GM19452 (cell line): ENCODE results near the gene VWDE.
A peak's percentile ranks its signal among the peaks of the same experiment; 100 is the strongest.
"Not testable (repeated sequence)": the region's sequence is repeated elsewhere in the genome, so short reads cannot be mapped to it uniquely, and the experiment has no call there.

ENCODE experiments used
- ATAC-seq: cut with Tn5 transposase; IDR thresholded peaks from one replicate; pipeline ENCODE4 v1.9.1; 2021; ENCODE audit not compliant: unreplicated experiment

Gene VWDE

GRCh38 chr7:12402365-12402725, 1.3 kb downstream of the VWDE start:
- ATAC-seq = no peak

- no peak for ATAC-seq
Measured at GRCh38 chr7:12401538-12402364, 1.9 kb downstream of the VWDE start.

DNA sequence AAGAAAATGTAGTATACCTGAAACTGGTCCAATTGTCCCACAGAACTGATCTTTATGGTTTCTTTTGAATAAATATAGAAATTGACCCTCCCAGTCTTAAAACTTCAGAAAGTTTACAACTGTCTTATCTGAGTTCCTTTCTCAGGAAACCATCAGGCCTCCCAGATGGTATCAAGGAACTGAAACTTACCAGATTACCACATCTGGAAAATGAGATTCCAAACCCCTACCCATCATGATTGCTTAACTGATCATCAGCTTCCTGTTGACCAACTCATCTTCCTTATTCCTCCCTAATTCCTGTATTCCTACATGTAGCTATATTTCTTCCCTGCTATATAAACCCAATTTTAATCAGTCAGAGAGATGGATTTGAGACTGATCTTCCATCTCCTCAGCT, 5.5 kb downstream of the VWDE start:
- ATAC-seq = no peak

- no peak for ATAC-seq
Measured at GRCh38 chr7:12397671-12398070, 6.0 kb downstream of the VWDE start.

- not testable (repeated sequence) for ATAC-seq
Measured at GRCh38 chr7:12396670-12397069, 7.0 kb downstream of the VWDE start.

GRCh38 chr7:12391922-12392615, 11.6 kb downstream of the VWDE start:
- ATAC-seq = no peak

DNA sequence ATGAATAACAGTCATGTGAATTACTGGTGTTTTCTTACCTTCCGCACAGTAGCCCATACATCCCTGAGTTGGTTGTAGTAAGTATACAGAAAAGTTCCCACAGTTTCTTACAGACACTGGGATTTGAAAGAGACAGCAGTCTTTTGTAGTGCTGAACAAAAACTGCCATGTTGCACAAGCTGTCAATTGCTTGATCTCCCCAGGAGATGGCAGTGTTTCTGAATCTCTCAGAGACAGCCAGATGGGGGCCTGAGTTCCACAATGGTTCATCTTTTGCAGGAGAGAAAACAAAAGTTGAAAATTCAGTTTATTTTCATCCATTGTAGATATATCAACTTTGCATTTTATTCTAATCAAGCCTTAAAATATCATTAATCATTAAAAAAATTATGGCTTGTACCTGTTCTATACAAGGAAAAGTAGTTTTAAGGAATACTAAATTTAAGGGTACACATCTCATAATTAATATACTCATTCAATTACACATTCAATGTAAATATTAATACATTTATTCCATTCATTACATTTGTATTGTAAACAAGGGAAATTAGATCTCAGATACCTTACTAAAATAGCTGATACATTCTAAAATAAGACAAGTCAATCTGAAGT, 14.5 kb downstream of the VWDE start:
- peak; percentile 91 for ATAC-seq

DNA sequence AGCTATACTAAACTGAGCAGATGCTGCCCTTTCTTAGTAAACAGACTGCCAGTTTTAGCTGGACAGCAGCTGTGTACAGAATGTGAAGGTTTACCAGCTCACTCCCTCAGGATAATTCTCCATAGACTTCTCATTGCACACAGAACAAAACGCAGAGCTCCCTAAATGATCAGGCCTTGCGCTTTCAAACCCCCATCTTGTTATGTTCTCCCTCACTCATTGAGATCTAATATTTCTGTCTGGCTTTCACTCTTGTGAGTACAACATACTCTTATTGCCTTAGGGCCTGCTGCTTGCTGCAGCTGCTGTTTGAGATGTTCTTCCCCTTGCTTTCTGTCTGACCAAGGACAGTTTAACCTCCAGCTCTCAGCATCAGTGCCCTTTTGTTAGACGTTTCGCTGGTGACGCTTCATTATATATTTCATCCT, 17.3 kb downstream of the VWDE start:
- ATAC-seq = no peak

- no peak for ATAC-seq
Measured at GRCh38 chr7:12385364-12385786, 18.3 kb downstream of the VWDE start.

- ATAC-seq = no peak
Measured at GRCh38 chr7:12383377-12383776, 20.3 kb downstream of the VWDE start.

DNA sequence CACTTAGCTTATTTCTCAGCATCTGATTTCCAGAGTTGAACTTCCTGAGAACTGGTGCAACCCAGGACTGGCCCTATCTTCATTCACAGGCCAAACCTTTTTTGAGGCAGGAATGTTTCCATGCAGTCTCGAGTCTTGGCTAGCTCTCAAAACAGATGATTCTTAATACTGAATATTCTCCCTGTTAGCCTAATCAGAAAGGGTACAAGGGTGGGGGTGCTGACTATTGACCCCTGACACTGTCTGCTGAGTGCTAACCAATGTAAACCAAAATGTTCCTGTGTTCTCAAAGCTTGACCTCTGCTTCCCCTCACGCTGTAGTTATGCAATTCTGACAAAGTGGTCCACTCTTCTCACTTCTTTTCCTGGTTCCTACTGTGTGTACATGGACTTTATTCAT, 25.3 kb downstream of the VWDE start:
- ATAC-seq = no peak

GRCh38 chr7:12377406-12377805, 26.3 kb downstream of the VWDE start:
- ATAC-seq = no peak

DNA sequence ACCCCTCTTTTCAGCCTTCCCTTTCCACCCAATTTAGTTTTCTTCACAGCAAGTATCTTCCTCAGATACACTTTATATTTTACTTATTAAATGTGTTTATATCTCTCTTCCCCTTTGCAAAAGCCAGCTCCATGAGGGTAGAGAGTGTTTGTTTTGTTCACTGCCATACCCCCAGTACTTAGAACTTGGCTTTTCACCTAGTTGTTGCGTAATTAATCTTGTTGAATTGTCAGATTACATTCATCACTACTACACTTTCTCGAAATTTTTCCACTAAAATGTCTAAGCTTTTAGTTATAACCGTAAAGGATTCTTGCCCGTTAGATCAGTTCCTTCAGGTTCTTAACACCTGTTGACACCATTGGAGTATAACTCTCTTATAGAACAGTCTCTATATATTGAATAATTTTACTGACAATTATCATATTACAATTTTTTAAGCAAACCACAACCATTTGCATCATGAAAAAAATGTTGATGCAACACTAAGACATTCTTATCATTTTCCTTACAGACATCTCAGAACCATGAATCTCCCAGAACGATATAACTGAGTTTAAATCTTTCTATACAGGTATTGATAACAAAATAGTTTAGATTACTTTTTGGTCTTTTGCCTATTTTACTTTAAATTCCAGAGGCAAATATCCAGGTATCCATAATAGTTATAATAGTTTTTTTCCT, 29.9 kb downstream of the VWDE start:
- no peak for ATAC-seq

GRCh38 chr7:12370249-12370648, 33.4 kb downstream of the VWDE start:
- no peak for ATAC-seq

GRCh38 chr7:12369756-12370155, 33.9 kb downstream of the VWDE start:
- no peak for ATAC-seq

DNA sequence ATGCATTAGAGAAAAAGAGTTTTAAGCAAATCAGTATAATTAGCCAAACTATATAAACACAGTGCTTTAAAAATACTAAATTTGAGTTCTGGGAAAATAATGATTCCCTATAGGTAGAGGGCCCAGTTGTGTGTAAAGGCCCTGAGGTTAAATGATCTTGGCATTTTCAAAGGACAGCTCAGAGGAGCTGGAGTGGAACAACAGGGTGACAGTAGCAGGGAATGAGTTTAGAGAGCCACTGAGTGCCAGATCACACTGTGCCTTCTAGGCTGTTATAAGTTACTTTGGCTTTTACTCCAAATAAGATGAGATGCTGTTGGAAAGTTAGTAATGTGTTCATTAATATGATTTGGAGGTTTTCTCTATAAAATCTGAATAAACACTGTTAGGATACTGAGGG, 34.6 kb downstream of the VWDE start:
- ATAC-seq = no peak

GRCh38 chr7:12360948-12361347, 42.7 kb downstream of the VWDE start:
- ATAC-seq = no peak

DNA sequence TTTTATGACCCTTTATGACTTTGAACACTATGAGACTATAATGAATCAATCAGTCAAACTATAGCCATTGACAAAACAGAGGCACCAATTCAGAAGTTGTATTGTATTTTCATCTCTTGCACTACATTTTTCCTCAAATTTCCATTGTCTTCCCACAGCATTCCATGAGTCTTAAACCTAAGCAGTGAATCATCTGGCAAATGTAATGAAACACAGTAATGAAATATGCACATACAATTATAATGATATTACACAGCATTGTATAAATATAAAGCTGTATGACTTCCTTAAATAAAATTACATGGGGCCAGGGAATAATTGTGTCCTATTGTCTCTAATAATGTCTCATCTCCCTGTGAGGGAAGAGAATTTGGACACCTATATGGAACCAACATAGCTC, 45.0 kb downstream of the VWDE start:
- no peak for ATAC-seq

DNA sequence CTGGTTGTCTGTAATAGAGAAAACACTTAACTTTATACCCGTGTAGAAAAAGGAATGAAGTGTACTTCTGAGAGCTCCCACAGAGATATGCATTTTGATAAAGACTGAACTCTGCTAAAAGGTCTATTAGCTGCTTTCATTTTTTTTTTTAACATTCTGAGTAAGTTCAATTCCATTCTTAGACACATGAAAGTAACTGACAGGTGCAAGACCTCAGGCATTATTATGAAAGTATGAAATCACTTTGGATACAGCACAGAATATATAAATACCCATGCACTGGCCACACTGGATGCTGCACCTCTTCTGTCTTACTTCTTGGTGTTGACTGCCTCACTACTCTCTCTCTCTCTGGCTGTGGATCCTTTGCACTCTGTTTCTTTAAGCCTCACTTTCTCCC, 46.2 kb downstream of the VWDE start:
- no peak for ATAC-seq

DNA sequence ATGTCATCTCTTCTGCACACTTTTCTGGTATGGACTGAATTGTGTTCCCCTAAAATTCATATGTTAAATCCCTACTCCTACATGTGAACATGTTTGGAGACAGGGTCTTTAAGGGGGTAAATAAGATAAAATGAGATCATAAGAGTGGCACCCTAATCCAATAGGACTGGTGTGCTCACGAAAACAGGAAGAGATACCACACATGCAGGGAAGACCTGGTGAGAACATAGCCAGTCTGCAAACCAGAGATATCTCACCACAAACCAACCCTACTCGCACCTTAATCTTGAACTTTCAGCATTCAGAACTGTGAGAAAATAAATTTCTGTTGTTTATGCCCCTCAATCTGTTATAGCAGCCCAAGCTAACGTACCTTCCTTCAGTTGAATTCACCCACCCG, 51.8 kb downstream of the VWDE start:
- no peak for ATAC-seq

GRCh38 chr7:12350971-12351370, 52.7 kb downstream of the VWDE start:
- ATAC-seq = no peak

DNA sequence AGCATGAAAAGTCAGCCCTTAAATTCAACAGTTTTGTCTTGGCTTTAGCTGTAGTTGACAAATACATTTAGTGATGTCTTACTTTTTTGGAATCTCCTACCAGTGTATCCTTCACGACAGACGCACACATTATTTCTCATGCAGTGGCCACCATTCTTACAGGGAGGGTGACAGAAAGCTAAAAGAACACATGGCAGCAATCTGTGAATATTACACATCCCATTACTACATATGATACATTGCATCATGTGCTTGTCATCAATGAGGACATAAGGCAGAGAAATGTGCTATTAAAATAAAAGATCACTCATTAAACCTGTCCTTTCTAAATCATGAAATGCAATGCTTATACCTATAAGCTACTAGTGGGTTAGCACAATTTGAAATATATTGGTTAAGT, 66.6 kb downstream of the VWDE start:
- no peak for ATAC-seq
